SK-N-SH treated with all-trans-retinoic acid at 6 μM for 48 hours (cell line): ENCODE measurements around the gene CALML5.

Experiments used
- ARNTL ChIP-seq: fragments of 450-650 bp; formaldehyde crosslinking; IDR thresholded peaks from 2 replicates; pipeline ENCODE4 v1.5.0; 2020; ENCODE audit warnings: low read depth, mild to moderate bottlenecking, moderate library complexity, borderline replicate concordance
- CSDC2 ChIP-seq: fragments of 250-450 bp; sonication (Bioruptor Pico); IDR thresholded peaks from 2 replicates; pipeline ENCODE4 v1.5.0; 2020; ENCODE audit warnings: mild to moderate bottlenecking, moderate library complexity
- OSR1 ChIP-seq: fragments of 250-450 bp; sonication (Bioruptor Pico); IDR thresholded peaks from 2 replicates; pipeline ENCODE4 v1.8.0; 2022; ENCODE audit warnings: moderate library complexity, mild to moderate bottlenecking, inconsistent platforms
- PATZ1 ChIP-seq: fragments of 250-450 bp; sonication (Bioruptor Pico); IDR thresholded peaks from 2 replicates; pipeline ENCODE4 v1.8.0; 2020; ENCODE audit warnings: mild to moderate bottlenecking, moderate library complexity, borderline replicate concordance
- POU6F1 ChIP-seq: fragments of 250-450 bp; sonication (Bioruptor Pico); IDR thresholded peaks from 2 replicates; pipeline ENCODE4 v1.8.0; 2021; ENCODE audit warnings: low read depth, mild to moderate bottlenecking, moderate library complexity, borderline replicate concordance
- RARB ChIP-seq: fragments of 250-450 bp; sonication (Bioruptor Pico); IDR thresholded peaks from 2 replicates; pipeline ENCODE4 v1.8.0; 2021; ENCODE audit warnings: mild to moderate bottlenecking, moderate library complexity
- SNAI2 ChIP-seq: fragments of 250-450 bp; sonication (Bioruptor Pico); IDR thresholded peaks from 2 replicates; pipeline ENCODE4 v1.5.0; 2020; ENCODE audit warnings: mild to moderate bottlenecking, moderate library complexity
- TCF4 ChIP-seq: fragments of 250-450 bp; sonication (Bioruptor Pico); IDR thresholded peaks from 2 replicates; pipeline ENCODE4 v1.8.0; 2021; ENCODE audit warnings: mild to moderate bottlenecking, moderate library complexity, borderline replicate concordance
- TOX ChIP-seq: fragments of 250-450 bp; sonication (Bioruptor Pico); IDR thresholded peaks from 2 replicates; pipeline ENCODE4 v1.8.0; 2021; ENCODE audit warnings: mild to moderate bottlenecking, moderate library complexity, borderline replicate concordance
- ZC3H10 ChIP-seq: fragments of 250-450 bp; sonication (Bioruptor Pico); IDR thresholded peaks from 2 replicates; pipeline ENCODE4 v1.5.1; 2021; ENCODE audit warnings: mild to moderate bottlenecking, moderate library complexity
- ZFP3 ChIP-seq: fragments of 250-450 bp; sonication (Bioruptor Pico); IDR thresholded peaks from 2 replicates; pipeline ENCODE4 v1.5.0; 2020; ENCODE audit warnings: mild to moderate bottlenecking, moderate library complexity
- ZFP30 ChIP-seq: fragments of 450-650 bp; formaldehyde crosslinking; IDR thresholded peaks from 2 replicates; pipeline ENCODE4 v1.5.0; 2022; ENCODE audit warnings: mild to moderate bottlenecking, moderate library complexity
- ZNF565 ChIP-seq: fragments of 450-650 bp; formaldehyde crosslinking; conservative IDR thresholded peaks from 2 replicates; pipeline ENCODE4 v1.5.0; 2020; ENCODE audit warnings: low read depth, mild to moderate bottlenecking, moderate library complexity
- ZNF8 ChIP-seq: fragments of 450-650 bp; formaldehyde crosslinking; IDR thresholded peaks from 2 replicates; pipeline ENCODE4 v1.5.0; 2020; ENCODE audit warnings: mild to moderate bottlenecking, moderate library complexity

GRCh38 chr10:5485948-5486852, 13.2 kb downstream of the CALML5 start:
- TF ChIP-seq RARB: no peak
- TF ChIP-seq PATZ1 (CRISPR knock-in tag): no peak
- TF ChIP-seq TCF4 (CRISPR knock-in tag): no peak
- TF ChIP-seq OSR1 (CRISPR knock-in tag): no peak
- TF ChIP-seq SNAI2 (CRISPR knock-in tag): no peak
- TF ChIP-seq CSDC2 (CRISPR knock-in tag): no peak
- TF ChIP-seq TOX: no peak
- no peak for TF ChIP-seq ZFP3
- no peak for TF ChIP-seq ZNF565
- no peak for TF ChIP-seq POU6F1 (CRISPR knock-in tag)
- TF ChIP-seq ZNF8 (CRISPR knock-in tag): no peak
- no peak for TF ChIP-seq ZC3H10 (CRISPR knock-in tag)
- no peak for TF ChIP-seq ZFP30 (CRISPR knock-in tag)
- TF ChIP-seq ARNTL (CRISPR knock-in tag): no peak
